Glutamatergic neuron (in vitro differentiated cells): ENCODE data around the gene MYH3. TPM values are rescaled to one million over a fixed set of nuclear protein-coding genes. Genes with fewer than 3 reads are reported as not detected.

ENCODE experiments used
- DNase-seq: peaks from one replicate; pipeline ENCODE4 v3.0.0; 2022
- H3K27ac Mint-ChIP-seq: one replicate; pipeline ENCODE4 v1.8.0; 2020; ENCODE audit warnings: mild to moderate bottlenecking, mixed read lengths, inconsistent platforms; ENCODE audit not compliant: unreplicated experiment
- H3K27me3 Mint-ChIP-seq: one replicate; pipeline ENCODE4 v1.8.0; 2020; ENCODE audit warnings: mild to moderate bottlenecking, moderate library complexity, mixed read lengths, inconsistent platforms; ENCODE audit not compliant: unreplicated experiment
- H3K36me3 Mint-ChIP-seq: one replicate; pipeline ENCODE4 v1.8.0; 2020; ENCODE audit warnings: mild to moderate bottlenecking, mixed read lengths, inconsistent platforms; ENCODE audit not compliant: unreplicated experiment
- H3K4me1 Mint-ChIP-seq: one replicate; pipeline ENCODE4 v1.8.0; 2020; ENCODE audit warnings: mild to moderate bottlenecking, low read depth, mixed read lengths, inconsistent platforms; ENCODE audit not compliant: unreplicated experiment
- H3K4me3 Mint-ChIP-seq: one replicate; pipeline ENCODE4 v1.8.0; 2020; ENCODE audit warnings: mild to moderate bottlenecking, mixed read lengths, inconsistent platforms; ENCODE audit not compliant: unreplicated experiment
- H3K9me3 Mint-ChIP-seq: one replicate; pipeline ENCODE4 v1.8.0; 2020; ENCODE audit warnings: mild to moderate bottlenecking, moderate library complexity, mixed read lengths, inconsistent platforms; ENCODE audit not compliant: unreplicated experiment
- CTCF ChIP-seq: fragments of 200-600 bp; sonication (generic); IDR thresholded peaks from one replicate; pipeline ENCODE4 v1.5.0; 2021; ENCODE audit not compliant: partially characterized antibody, unreplicated experiment
- long read RNA-seq: library from polyadenylated mRNA; unstranded; transcript quantifications from one replicate; pipeline ENCODE4 v2.0.0, GENCODE V29; 2020; ENCODE audit not compliant: unreplicated experiment
- total RNA-seq: library from RNA; stranded (reverse); fragmentation: NEBNext Ultra II Directional; extraction: Animal tissue kit (Norgen Biotek cat#: 25700); gene quantifications from one replicate; pipeline ENCODE4 v1.2.1, GENCODE V29; 2021; ENCODE audit not compliant: unreplicated experiment

Gene MYH3
- total RNA-seq = 2.1 TPM
- long read RNA-seq = 0 reads

- peak within 1 kb of the TSS; percentile 66 for H3K27ac Mint-ChIP-seq
- peaks cover 1% of the 10 kb centered on the region for H3K9me3 Mint-ChIP-seq
- H3K36me3 Mint-ChIP-seq = no peaks in the 10 kb centered on the region
- peaks cover 2% of the 10 kb centered on the region for H3K27me3 Mint-ChIP-seq
- no peak for DNase-seq
- no peak for TF ChIP-seq CTCF
- no peak within 1 kb of the TSS for H3K4me3 Mint-ChIP-seq
- H3K4me1 Mint-ChIP-seq = peaks cover 4% of the 10 kb centered on the region
Measured at GRCh38 chr17:10657148-10657547, at the start of gene MYH3. Gene MYH3 (minus strand): TSS chr17:10657309. CDS start chr17:10655064, 2,245 bp downstream.

- Mint-ChIP-seq H3K27me3 (no peaks in the 10 kb centered on the region), H3K27ac (peak overlapping the region; percentile 3), H3K9me3 (no peaks in the 10 kb centered on the region), H3K36me3 (no peaks in the 10 kb centered on the region), H3K4me3 (no peak overlapping the region), H3K4me1 (peaks cover 3% of the 10 kb centered on the region)
- no peak for TF ChIP-seq CTCF
- DNase-seq = no peak
Measured at GRCh38 chr17:10705727-10706126, 48.6 kb upstream of the MYH3 start.

GRCh38 chr17:10702574-10702973 is 45.5 kb upstream of the MYH3 start:
- DNase-seq = no peak
- no peak for TF ChIP-seq CTCF
- H3K9me3 Mint-ChIP-seq = no peaks in the 10 kb centered on the region
- H3K4me1 Mint-ChIP-seq = peaks cover 8% of the 10 kb centered on the region
- H3K27ac Mint-ChIP-seq = no peak overlapping the region
- no peaks in the 10 kb centered on the region for H3K27me3 Mint-ChIP-seq
- no peaks in the 10 kb centered on the region for H3K36me3 Mint-ChIP-seq
- no peak overlapping the region for H3K4me3 Mint-ChIP-seq

GRCh38 chr17:10699856-10700255 is 42.7 kb upstream of the MYH3 start:
- no peak overlapping the region for H3K4me3 Mint-ChIP-seq
- H3K4me1 Mint-ChIP-seq = peaks cover 10% of the 10 kb centered on the region
- no peak overlapping the region for H3K27ac Mint-ChIP-seq
- no peaks in the 10 kb centered on the region for H3K27me3 Mint-ChIP-seq
- no peak for TF ChIP-seq CTCF
- H3K36me3 Mint-ChIP-seq = no peaks in the 10 kb centered on the region
- no peak for DNase-seq
- no peaks in the 10 kb centered on the region for H3K9me3 Mint-ChIP-seq

GRCh38 chr17:10698096-10698818 is 41.1 kb upstream of the MYH3 start:
- DNase-seq = no peak
- Mint-ChIP-seq H3K27ac (no peak overlapping the region), H3K27me3 (no peaks in the 10 kb centered on the region), H3K36me3 (no peaks in the 10 kb centered on the region), H3K4me3 (peak overlapping the region; percentile 91), H3K9me3 (no peaks in the 10 kb centered on the region), H3K4me1 (peaks cover 10% of the 10 kb centered on the region)
- TF ChIP-seq CTCF = no peak
